H1 (cell line): Measurements from ENCODE around the gene UVRAG. TPM values are rescaled to one million over a fixed set of nuclear protein-coding genes. Genes with fewer than 3 reads are reported as not detected.

Source experiments
- CHD7 ChIP-seq: fragments of 300-600 bp; sonication (generic); IDR thresholded peaks from 2 replicates; pipeline ENCODE4 v1.7.1; 2012; ENCODE audit warnings: low read length, moderate library complexity, mild to moderate bottlenecking, inconsistent platforms; ENCODE audit not compliant: insufficient replicate concordance
- HDAC2 ChIP-seq, 2 experiments: fragments of 300-600 bp in 1 of 2; sonication (generic) in 1 of 2; IDR thresholded peaks; 2 replicates each; pipeline ENCODE4 v1.6.1; 2011 to 2012; ENCODE audit warnings: low read depth in 2 of 2, low read length in 2 of 2, mild to moderate bottlenecking in 2 of 2, moderate library complexity in 2 of 2, borderline replicate concordance in 1 of 2, inconsistent platforms in 1 of 2
- KDM1A ChIP-seq: fragments of 200-600, 300-600 bp; sonication (generic); IDR thresholded peaks from 2 replicates; pipeline ENCODE4 v1.7.1; 2016; ENCODE audit warnings: mild to moderate bottlenecking, low read length, borderline replicate concordance
- TAF1 ChIP-seq: IDR thresholded peaks from 2 replicates; pipeline ENCODE4 v1.6.1; 2011; ENCODE audit warnings: mild to moderate bottlenecking, low read depth, low read length
- ZNF274 ChIP-seq: IDR thresholded peaks from 2 replicates; pipeline ENCODE4 v1.7.0; 2012; ENCODE audit warnings: low read length, borderline replicate concordance; ENCODE audit errors: extremely low read depth
- polyA plus RNA-seq, 7 experiments: library from polyadenylated mRNA; depleted of rRNA in 3 of 7; stranded (reverse) in 5 of 7; unstranded in 2 of 7; fragments of >200 nt in 5 of 7; fragments of 200-250 nt in 2 of 7; gene quantifications; 1 replicate in 5 of 7; 2 replicates in 1 of 7; 4 replicates in 1 of 7; pipeline versions ENCODE4 v1.2.1 to v1.2.3, GENCODE V29; 2011 to 2013; ENCODE audit warnings: missing spikeins in 2 of 7, mixed read lengths in 2 of 7
- total RNA-seq: library from RNA; stranded (reverse); fragmentation: NEBNext Ultra II Directional; extraction: Animal tissue kit (Norgen Biotek cat#: 25700); gene quantifications from 2 replicates; pipeline ENCODE4 v1.2.1, GENCODE V29; 2021

UVRAG gene
- total and polyA plus RNA-seq, 2 of the 8 experiments (the other 6 are each of a cell fraction or from before 2014, with no cell fraction given), result 5.5 to 14.7 TPM

- TF ChIP-seq CHD7 (no peak), HDAC2 (IDR thresholded peaks at IDR 0.05; ENCODE audit: borderline replicate concordance in 1 of 2, low read depth in 2 of 2, low read length in 2 of 2) (no peak), ZNF274 (no peak), TAF1 (no peak), KDM1A (no peak)
Observed at GRCh38 chr11:76071090-76071489, 256.1 kb downstream of the UVRAG start (continued).
